Measurements from ENCODE around the gene CCDC120.

DNA sequence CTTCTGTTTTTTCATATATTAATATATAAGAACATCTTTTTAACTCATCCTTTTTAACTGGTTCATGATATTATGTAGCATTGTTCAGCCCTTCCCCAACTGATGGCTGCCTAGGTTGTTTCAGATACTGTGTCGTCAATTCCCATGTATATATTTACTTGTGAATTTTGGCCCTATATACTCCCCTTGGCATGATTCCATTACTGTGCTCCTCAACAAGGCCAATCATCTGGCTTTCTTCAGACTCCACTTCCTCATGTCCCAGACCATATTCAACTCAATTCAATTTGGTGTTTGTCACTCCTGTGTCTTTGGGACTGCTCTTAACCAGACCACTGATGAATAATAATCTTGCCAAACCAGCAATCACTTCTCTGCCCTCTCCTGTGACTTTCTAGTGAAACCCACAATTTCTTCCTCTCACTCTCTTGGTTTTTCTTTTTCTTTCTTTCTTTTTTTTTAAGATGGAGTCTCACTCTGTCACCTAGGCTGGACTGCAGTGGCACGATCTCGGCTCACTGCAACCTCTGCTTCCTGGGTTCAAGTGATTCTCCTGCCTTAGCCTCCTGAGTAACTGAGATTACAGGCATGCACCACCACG lies 23.6 kb downstream of the CCDC120 start:
- TF ChIP-seq EZH2phosphoT487 (IDR thresholded peaks at IDR 0.05; ENCODE audit: borderline replicate concordance, low read depth, low read length) (no peak), CTCF (conservative IDR thresholded peaks at IDR 0.05; ENCODE audit: low read length) (no peak)
